ENCODE measurements around the gene ASPDH.

ASPDH gene

DNA sequence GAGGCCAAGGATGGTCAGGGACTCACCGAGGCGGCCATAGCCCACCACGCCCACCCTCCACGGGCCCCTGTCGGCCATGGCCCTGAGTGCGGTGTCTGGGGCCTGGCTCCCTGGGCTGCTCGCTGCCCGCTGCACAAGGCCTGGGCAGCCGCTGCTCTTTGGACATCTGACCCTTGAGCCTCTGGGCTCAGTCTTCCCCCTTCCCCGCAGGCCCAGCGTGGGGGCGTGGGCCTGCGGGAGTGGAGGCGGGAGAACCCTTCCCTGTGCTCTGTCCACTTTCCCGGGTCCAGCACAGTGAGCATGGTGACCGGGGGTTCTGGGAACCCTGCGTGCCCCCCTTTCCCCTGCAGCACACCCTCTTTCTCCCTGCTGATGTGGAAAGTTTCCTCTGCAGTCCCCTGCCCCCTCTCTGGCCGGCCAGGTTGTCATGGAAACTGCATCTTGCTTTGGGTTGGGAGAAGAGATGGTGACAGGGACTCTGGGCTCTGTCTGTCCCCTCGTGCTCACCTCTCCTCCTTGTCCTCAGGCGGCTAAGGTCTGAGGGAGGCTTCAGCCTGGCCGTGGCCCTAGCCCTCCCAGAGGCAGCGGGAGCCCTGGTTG lies at the start of gene ASPDH:
Gene ASPDH (minus strand): TSS at position 168 of the 600 bp plus-strand sequence. CDS start 90 bp downstream, at position 78.
- DNase-seq = no peak

DNA sequence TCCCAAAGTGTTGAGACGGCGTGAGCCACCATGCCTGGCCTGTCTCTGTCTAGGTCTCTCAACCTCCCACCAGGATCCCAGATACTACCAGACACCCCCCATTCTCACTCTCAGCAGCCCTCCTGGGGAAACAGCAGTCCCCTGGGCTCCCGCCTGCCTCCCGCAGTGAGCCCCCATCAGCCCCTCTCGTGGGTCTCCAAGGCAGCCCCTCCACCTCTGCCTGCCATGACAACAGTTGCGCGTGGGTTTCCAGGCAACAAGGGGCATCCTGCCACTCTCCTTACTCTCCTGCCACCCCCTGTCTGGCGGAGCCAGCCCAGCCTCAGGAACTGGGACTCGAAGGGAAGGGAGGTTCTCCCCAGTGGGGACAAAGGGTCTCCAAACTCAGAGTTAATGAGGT lies 49.3 kb upstream of the ASPDH start:
- DNase-seq = no peak

DNA sequence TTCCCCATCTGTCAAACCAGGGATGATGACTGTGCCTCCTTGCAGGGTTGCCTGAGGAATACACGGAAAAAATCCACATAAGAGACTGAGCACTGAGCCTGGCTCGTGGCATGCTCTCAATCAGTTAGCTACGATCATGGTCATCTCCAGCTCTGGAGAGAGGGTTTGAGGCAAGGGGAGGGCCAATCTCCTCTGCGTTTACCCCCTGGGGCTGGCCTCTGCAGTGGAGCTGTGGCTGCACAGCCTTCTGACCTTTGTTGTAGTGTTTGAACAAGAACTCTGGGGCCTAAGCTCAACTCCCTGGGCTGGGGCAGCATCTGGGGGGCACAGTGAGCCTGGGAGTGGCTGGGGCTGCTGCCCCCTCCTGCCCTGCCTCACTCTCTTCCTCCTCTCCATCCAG lies 48.6 kb upstream of the ASPDH start:
- no peak for DNase-seq

DNA sequence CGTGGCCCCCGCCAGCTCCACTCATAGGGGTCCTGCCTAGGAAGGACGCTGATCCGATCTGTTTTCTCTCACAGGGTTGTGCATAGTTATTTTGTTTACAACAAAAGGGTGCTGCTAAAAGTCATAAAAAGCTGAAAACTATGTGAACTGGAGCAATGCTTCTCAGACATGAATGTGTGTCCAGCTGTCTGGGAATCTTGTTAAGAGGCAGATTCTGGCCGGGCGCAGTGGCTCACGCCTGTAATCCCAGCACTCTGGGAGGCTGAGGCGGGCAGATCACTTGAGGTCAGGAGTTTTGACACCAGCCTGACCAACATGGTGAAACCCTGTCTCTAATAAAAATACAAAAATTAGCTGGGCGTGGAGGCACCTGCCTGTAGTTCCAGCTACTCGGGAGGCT lies 45.9 kb upstream of the ASPDH start:
- DNase-seq = no peak

DNA sequence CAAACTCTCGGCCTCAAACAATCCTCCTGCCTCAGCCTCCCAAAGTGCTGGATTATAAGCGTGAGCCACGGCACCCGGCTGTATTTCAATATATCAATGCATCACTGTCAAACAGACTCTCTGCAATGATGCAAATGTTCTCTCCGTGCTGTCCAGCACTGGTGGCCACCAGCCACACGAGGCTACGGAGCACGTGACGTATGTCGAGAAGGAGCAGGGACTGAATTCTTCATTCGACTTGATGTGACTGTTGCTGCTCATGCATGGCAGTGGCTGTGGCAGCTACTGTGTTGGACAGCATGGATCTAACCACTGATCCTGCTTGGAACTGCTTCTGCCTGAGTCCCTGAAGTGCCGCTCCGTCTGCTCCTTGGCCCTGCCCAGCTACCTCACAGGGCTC lies 44.7 kb upstream of the ASPDH start:
- no peak for DNase-seq

DNA sequence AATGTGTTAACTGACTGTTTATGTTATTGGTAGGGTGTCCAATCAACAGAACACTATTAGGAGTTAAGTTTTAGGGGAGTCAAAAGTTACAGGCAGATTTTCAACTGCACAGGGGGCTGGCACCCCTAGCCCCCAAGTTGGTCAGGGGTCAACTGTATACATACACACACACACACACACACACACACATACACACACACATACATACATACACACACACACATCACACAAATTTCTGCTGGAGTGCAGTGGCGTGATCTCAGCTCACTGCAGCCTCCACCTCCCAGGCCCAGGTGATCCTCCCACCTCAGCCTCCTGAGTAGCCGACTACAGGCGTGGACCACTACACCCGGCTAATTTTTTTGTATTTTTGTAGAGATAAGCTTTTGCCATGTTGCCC lies 44.3 kb upstream of the ASPDH start:
- DNase-seq = no peak

DNA sequence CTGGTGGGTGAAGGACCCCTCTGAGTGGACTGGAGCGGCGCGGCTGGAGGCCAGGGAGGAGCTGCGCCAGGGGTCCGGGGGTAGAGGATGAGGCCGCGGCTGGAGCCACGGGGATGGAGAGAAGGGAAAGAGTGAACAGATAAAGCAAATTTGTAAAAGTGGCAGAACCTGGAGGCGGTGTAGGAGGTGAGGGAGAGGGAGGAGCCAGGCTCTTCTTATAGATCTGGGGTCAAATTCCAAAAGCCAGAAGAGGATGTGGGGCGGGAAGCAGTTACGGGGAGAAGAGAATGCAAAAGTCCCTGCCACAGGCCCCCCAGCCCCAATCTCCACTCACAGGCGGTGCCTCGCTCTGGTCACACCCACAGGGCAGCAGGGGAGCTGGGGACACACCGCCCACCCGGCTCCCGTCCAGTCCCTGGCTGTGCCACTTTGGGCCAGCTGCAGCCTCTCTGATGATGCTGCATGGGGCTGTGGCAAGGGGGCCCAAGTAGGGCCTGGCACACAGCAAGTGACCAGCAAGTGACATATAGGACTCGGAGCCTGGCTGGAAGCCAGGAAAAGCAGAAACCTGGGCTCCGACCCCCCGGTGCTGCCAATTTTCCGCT lies 43.4 kb upstream of the ASPDH start:
- no peak for DNase-seq

DNA sequence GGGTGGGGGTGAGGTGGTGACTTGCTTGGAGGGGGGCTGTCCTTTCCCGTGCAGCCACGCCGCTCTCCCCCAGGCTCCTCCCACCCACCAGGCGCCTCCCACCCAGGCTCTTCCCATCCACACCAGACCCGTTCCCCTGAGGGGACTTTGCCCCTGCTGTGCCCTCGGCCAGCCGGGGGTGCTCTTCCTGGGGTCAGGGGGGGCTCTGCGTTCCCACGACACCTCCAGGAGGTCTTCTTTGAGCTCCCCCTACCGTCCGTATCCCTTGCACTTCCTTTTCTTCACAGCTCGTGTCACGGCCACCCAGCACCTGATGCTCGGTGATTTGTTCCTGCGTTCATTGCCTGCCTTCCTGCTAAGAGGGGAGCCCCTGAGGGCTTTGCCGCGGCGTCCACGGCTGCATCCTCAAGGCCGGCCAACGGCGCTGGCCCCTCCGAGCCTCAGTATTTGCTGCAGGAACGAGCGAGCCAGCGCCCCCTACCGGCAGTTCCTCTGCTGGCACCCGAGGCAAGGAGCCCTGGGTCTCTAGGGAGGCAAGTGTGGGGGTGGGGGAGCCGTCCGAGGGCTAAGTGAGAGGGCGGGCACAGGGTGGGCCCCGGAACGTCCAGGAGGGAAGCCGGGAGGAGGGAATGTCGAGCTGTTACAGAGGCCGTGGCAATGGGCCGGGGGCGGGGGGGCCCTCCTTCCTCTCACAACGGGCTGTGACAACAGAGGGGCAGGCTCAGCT lies 42.7 kb upstream of the ASPDH start:
- no peak for DNase-seq

DNA sequence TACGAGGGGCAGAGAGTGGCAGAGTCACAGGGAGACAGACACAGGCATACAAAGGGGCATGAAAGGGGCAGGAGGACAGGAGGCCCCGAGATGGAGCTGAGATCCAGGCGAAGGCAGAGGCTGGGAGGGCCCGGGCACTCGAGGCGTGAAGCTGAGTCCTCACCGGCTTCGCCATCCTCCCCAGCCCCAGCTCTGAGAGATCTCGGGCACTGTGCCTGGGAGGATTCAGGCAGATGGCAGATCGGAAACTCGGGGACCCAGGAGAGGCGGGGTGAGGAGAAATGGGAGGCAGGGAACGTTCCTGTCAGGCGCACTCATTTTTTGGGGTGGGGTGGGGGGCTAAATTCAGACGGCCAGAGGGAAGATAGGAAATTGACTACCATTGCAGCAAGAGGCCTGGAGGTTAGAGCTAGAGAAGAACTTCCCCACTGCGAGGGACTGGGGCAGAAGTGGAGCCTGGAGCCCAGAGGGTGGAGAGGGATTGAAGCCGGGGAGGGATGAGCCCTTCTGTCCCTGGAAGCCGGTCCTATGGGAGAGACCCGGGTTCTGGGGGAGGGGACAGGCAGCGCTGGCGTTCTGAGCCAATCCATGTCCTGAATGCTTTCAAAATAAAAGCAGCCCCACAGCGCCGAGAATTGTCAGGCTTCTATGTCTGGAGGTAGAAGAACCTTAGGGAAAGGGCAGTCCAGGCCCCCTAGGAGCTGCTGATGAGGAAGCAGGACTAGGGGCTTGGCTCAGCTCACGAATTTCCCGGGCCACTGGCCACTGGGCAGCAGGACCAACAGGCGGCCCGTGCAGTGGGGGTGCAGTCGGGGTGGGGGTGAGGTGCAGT lies 42.0 kb upstream of the ASPDH start:
- no peak for DNase-seq

DNA sequence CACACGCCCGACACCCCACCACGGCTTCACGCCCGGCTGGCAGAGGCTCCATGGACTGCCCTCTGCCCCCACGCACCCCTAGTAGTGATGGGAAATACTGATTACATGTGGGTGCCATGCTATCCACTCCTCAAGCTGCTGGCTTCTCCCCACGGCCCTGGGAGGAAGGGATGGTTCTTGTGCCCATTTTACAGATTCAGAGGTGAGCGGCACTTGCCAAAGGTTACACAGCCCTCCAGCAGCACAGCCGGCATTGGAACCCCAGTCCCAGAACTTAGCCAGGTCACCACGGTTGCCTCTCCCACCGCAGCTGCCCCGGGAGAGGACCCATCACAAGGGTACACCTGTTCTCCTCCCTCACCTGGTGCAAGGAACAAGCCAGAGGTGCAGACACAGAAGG lies 41.3 kb upstream of the ASPDH start:
- DNase-seq = no peak

DNA sequence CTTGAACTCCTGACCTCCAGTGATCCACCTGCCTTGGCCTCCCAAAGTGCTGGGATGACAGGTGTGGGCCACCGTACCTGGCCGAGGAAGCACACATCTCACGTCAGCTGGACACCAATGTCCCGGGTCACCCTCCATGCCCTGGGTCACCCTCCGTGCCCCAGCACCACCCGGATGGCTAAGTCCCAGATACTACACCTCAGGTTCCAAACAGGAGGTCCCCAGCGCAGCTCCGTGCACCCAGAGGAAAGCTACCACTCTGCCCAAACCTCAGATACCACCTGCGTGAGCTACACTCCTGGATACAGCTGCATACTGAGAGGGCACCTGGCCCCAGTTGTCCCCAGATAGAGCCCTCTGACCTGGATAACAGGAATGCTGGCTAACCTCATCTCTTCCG lies 40.5 kb upstream of the ASPDH start:
- no peak for DNase-seq

DNA sequence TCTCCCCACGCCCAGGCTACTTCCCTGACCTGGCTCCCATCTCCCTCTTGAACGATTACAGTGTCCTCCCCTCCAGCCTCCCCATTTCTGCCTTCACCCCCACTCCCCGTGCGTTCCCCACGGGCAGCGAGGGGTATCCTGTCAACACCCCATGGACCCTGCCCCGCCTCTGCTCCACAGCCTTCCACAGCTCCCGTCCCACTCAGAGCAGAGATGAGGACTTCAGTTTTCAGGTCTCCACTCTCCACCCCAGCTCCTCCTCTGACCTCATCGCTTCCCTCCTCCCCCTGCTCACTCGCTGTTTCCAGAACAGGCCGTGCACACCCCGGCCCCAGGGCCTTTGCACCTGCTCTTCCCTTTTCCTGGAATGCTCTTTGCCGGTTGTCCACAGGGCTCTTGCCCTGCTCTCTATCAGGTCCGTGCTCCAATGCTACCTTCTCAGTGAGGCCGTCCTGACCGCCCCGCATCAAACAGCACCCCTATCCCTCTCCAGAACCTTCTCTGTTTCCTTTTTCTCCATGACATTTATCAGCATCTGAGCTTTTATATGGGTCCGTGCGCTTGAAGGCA lies 39.5 kb upstream of the ASPDH start:
- no peak for DNase-seq

DNA sequence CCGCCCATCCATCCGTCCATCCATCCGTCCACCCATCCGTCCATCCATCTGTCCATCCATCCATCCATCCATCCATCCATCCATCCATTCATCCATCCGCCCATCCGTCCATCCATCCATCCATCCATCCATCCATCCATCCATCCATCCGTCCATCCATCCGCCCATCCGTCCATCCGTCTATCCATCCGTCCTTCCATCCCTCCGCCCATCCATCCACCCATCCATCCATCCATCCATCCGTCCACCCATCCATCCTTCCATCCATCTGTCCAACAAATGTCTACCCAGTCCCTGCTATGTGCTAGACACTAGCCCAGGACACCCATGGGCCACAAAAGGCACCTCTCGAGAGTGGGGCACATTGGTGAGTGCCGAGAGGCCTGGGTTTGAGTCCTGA lies 38.8 kb upstream of the ASPDH start:
- no peak for DNase-seq

DNA sequence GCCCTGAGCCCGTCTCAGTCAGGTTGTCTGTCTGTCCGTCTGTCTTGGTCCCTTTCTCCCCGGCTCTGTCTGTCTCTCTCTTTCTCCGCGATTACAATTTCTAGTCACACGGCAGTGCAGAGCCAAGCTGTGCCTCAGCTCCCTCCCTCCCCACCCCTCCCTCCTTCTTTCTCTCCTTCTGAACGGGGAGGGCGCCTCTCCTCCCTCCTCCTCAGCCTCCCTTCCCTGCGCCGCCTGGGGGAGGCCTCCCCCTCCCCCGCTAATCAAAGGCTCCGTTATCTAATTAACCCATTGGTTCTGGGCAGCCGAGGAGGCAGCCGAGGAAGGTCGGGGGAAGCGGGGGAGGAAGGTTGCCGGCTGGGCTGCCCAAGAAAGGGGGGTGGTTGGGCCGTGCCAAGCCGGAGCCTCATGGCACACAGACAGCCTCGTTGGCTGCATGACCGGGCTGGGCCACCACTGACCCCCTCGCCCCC lies 38.0 kb upstream of the ASPDH start:
- DNase-seq = no peak

DNA sequence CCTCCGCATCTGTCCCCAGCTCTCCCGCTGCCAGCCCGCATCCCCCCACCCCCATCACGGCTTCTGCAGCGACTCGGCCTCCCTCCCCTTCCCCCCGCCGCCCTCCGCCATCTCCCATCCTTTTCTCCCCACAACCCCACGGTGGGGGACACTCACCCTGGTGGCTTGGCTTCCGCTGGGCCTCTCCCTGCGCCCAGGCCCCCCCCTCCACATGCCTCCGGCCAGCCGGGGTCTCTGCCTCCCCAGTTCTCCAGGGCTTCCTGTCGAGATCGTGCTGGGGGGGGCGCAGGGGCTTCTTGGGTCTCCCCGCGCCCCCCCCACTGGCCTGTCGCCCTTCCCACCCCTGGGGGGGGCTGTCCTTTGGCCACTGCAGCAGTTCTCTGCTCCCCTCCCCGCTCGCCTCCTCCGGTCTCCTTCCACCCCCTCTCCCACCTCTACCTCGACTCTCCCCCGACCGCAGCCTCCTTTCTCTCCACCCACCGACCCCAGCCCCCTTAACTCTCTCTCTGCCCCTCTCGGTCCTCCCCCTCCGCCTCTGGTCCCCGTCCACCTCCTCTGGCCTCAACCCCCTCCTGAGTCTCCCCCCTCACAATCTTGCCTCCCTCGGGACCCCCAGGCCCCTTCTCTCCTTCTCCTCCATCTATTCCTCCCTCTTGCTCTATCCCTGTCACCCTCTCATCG lies 37.5 kb upstream of the ASPDH start:
- DNase-seq = no peak

DNA sequence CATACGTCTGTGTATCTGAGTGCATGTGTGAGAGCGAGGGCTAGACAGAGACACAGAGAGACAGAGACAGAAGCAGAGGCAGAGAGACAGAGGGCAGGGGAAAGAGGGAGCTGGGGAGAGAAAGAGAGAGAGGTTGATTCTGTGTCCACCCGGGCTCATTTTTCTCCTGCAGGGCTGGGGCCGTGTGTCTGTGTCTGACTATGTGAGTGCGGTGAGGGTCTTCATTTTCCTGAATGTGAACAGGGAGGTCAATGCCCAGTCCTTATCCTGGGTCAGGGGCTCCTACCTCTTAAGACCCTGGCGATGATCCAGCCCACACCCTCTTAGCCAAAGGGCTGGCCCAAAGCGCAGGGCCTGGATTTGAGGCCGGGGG lies 36.9 kb upstream of the ASPDH start:
- no peak for DNase-seq

DNA sequence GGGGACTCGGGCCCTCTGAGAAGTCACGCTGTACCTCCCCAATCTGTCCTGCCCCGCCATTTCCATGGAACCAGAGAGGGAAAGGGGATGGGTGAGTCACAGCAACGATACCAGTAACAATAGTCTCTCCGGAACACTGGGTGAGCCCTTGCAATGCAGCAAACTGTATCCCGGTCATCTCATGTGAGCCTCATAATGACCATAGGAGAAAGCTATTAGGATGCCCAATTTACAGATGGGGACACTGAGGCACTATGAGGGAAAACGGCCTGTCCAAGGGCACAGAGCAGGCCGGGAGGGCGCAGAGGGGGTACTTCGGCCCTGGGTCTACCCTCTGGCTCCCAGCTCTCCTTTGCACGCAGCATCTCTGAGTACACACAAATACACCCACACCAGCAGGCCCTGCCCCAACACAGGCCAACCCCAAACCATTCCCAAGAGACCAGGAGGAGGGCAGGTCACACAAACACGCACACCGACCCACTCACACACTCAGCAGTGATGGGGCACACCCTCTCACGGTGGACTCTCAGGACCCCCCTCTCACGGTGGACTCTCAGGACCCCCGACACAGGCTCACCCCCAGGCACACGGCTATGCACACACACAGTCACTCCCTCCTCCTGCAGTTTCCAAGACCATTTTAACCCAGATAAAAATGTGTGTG lies 36.3 kb upstream of the ASPDH start:
- no peak for DNase-seq

DNA sequence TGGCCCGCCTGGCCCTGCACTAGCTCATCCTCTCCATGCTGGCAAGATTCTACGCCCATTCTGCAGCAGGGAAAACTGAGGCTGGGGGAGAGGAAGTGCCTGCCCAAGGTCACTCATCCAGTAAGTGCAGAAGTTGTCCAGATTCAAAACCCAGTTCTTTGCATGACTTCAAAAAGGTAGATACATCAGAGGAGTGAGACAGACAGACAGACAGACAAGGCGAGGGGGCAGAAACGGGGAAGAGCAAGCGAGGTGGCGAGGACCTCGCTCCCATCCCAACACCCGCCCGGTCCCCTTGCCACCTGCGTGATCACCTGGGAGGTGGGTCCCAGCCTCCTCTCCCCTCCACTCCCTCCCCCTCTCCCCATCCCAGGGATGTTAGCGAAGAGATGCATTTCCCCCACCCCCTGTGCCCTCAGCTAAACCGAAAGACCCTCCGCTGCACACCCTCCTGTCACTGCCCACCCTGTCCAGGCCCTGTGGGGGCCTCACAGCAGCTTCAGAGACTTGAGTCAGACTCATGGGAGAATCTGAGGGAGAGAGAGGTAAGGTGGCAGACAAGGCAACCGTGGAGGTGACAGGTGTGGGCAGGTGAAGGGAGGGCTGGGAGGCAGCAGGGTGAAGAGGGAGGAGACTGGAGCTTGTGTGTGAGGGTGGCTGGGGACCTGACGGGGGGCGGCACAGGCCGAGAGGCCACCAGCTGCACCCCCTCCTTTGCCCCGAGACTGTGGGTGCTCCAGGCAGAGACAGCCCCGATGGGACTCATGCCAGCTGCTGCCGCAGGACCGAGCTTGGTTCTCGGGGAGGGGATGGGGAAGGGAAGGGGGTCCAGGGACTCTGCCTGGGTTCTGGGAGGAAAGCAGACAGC lies 35.6 kb upstream of the ASPDH start:
- no peak for DNase-seq

DNA sequence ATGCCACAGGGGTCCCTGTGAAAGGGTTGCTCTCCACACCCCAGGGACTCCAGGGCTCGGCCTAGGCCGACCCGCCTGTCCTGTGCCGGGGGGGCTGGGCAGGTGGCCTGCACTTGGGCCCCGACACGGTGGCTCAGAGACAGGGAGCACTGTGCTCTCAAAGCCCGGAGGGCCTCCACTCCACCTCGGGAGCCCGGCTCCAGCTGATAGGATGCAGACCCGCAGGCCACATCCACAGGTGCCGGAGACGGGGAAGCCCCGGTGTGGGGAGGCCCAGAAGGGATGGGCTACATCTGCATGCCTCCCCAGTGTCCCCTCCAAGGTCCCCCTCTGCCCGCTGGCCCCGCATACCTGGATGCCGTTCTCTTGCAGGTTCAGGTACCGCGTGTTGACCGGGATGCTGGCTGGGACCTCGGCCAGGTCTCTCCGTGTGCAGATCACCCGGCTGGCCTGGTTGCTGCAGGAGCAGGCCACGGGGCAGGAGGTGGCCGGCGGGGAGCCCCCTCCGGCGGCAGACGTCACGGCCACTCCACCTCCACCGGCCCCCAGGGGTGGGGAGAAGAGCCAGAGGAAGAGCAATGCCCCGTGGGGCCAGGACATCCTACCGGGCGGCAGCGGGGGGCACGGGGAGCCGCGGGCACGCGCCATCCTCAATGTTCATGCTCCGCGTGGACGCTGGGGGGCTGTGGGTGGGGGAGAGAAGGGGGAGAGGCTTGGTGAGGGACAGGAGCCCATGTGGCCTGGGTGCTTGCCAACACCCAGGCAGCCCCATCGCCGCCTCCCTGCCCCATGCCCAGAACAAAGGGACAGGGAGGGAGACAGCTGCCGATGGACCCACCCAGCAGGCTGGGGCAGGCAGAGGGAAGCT lies 34.7 kb upstream of the ASPDH start:
- no peak for DNase-seq

All from NCI-H187 treated with DMSO at 0.1 percent for 48 hours (cell line).